ENCODE results near the gene RALGPS2. TPM values are rescaled to one million over a fixed set of nuclear protein-coding genes. Genes with fewer than 3 reads are reported as not detected.

Gene RALGPS2
- polyA plus RNA-seq, 3 donors = 1.5 to 7.3 (median 1.9) TPM

GRCh38 chr1:178964469-178965330 is 239.7 kb downstream of the RALGPS2 start:
- WGBS, 3 donors = 85 to 94% (median 90%) methylated on average over 8 of the region's 8 CpGs
- no peak overlapping the region for H3K27ac ChIP-seq (ENCODE audit: low read depth, low read length)

- H3K27ac ChIP-seq (ENCODE audit: low read depth, low read length) = no peak overlapping the region
Observed at GRCh38 chr1:178966312-178966711, 241.3 kb downstream of the RALGPS2 start.

GRCh38 chr1:178969226-178969987 is 244.4 kb downstream of the RALGPS2 start:
- H3K27ac ChIP-seq (ENCODE audit: low read depth, low read length) = no peak overlapping the region
- 95 to 96% (median 95%) methylated on average over 9 of the region's 9 CpGs for WGBS, 3 donors

DNA sequence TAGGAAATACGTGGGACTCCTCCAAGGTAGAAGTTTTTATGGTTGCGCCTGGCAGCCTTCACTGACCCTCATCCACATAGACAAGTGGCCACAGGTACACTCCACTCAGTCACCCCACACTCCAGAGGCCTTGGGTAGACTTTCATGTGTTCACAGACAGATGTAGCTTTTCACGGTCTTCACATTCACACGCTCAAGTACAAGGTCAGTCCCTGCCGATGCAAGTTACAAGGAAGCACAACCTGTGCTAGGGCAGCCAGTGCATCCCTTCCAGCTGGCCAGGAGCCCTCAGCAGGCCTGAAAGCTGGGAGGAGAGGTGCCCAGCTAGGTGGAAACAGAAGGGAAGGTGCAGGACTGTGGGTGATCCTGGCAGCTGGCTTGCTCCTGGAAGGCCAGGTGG is 245.1 kb downstream of the RALGPS2 start:
- no peak overlapping the region for H3K27ac ChIP-seq (ENCODE audit: low read depth, low read length)
- WGBS, 3 donors = 54 to 96% (median 88%) methylated on average over 5 of the region's 5 CpGs

Other genes with a start within 250 kb of the RALGPS2 start
- not detected for gene CLEC20A, start 228.3 kb upstream of the RALGPS2 start, polyA plus RNA-seq
- gene TEX35, start 212.1 kb upstream of the RALGPS2 start, polyA plus RNA-seq = under 1 TPM in 1 of 3 donors, not detected in 2; 0.06 TPM
- gene ANGPTL1, start 145.8 kb downstream of the RALGPS2 start, polyA plus RNA-seq = 10 to 100 TPM in 2 of 3 donors, 1 to 10 TPM in 1; 9.4 to 24.3 (median 22.5) TPM